C4-2B (cell line): ENCODE results near the gene CCL1.

ENCODE experiments used
- ZFX ChIP-seq: fragments of 450-650 bp; IDR thresholded peaks from 2 replicates; pipeline ENCODE4 v1.6.1; 2017
- TF ChIP-seq, protein P1 (sequence below): fragments of 450-650 bp; conservative IDR thresholded peaks from 2 replicates; pipeline ENCODE4 v1.5.1; 2017; ENCODE audit warnings: mild to moderate bottlenecking

DNA sequence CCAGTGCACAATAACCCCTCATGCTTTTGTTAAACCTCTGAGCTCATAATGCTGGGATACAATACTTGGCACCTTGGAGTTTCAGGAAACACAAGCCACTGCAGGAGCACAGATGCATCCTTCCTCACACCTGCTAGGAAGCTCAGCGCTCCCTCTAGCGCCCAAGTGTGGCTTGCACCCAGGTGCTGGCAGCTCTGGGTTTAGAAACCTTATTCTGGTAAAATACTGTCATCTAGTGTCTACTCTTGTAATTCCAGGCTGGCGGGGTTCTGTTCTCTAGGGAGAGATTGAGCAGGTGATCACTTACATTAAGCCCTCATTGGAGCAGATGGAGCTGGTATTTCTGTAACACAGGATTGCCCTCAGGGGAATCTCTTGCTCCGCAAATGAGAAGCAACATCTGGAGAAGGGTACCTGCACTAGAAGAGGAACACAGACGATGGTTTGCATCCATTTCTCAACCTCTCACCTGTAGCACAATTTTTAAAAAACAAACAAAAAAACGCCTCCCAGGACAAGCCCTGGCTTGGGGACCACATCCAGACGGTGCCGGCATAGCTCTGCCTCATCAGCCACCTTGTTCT, 1.5 kb downstream of the CCL1 start:
- TF ChIP-seq, protein P1, sequence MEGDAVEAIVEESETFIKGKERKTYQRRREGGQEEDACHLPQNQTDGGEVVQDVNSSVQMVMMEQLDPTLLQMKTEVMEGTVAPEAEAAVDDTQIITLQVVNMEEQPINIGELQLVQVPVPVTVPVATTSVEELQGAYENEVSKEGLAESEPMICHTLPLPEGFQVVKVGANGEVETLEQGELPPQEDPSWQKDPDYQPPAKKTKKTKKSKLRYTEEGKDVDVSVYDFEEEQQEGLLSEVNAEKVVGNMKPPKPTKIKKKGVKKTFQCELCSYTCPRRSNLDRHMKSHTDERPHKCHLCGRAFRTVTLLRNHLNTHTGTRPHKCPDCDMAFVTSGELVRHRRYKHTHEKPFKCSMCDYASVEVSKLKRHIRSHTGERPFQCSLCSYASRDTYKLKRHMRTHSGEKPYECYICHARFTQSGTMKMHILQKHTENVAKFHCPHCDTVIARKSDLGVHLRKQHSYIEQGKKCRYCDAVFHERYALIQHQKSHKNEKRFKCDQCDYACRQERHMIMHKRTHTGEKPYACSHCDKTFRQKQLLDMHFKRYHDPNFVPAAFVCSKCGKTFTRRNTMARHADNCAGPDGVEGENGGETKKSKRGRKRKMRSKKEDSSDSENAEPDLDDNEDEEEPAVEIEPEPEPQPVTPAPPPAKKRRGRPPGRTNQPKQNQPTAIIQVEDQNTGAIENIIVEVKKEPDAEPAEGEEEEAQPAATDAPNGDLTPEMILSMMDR = peak; percentile 100
- TF ChIP-seq ZFX = no peak
